ENCODE results near the gene ABHD6.

Gene ABHD6

GRCh38 chr3:58340594-58341244 is 103.1 kb downstream of the ABHD6 start:
- ChIA-PET POLR2A (no interaction called here), CTCF (interaction anchor here (0.6 to 1.1 kb wide), 3 partner anchors 8 to 34 kb away, joined by 3 to 4 read pairs (median 3); partner anchors contain the start of genes HTD2 and RPP14)
- TF ChIP-seq, protein P1, sequence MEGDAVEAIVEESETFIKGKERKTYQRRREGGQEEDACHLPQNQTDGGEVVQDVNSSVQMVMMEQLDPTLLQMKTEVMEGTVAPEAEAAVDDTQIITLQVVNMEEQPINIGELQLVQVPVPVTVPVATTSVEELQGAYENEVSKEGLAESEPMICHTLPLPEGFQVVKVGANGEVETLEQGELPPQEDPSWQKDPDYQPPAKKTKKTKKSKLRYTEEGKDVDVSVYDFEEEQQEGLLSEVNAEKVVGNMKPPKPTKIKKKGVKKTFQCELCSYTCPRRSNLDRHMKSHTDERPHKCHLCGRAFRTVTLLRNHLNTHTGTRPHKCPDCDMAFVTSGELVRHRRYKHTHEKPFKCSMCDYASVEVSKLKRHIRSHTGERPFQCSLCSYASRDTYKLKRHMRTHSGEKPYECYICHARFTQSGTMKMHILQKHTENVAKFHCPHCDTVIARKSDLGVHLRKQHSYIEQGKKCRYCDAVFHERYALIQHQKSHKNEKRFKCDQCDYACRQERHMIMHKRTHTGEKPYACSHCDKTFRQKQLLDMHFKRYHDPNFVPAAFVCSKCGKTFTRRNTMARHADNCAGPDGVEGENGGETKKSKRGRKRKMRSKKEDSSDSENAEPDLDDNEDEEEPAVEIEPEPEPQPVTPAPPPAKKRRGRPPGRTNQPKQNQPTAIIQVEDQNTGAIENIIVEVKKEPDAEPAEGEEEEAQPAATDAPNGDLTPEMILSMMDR (IDR thresholded peaks at IDR 0.05; ENCODE audit: insufficient read depth, low read length, missing control alignments): no peak
- no peak overlapping the region for H3K4me3 ChIP-seq (ENCODE audit: low read depth, low read length)
- DNase-seq (ENCODE audit: low read depth, low spot score): no peak

DNA sequence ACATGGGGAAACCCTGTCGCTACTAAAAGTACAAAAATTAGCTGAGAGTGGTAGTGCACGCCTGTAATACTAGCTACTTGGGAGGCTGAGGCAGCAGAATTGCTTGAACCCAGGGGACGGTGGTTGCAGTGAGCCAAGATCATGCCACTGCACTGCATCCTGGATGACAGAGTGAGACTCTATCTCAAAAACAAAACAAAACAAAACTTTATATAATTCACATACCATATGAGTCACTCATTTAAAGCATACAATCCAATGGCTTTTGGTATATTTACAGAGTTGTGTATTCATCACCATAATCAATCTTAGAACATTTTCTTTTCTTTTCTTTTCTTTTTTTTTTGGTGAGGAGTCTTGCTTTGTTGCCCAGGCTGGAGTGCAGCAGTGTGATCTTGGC is 103.8 kb downstream of the ABHD6 start:
- ChIA-PET CTCF (interaction anchor here (1.1 to 1.3 kb wide), 2 partner anchors 25 to 34 kb away, joined by 4 read pairs; partner anchors contain the start of genes HTD2 and RPP14), POLR2A (no interaction called here)
- DNase-seq (ENCODE audit: low read depth, low spot score): no peak
- H3K4me3 ChIP-seq (ENCODE audit: low read depth, low read length): no peak overlapping the region
- TF ChIP-seq, protein P1 (IDR thresholded peaks at IDR 0.05; ENCODE audit: insufficient read depth, low read length, missing control alignments): no peak

DNA sequence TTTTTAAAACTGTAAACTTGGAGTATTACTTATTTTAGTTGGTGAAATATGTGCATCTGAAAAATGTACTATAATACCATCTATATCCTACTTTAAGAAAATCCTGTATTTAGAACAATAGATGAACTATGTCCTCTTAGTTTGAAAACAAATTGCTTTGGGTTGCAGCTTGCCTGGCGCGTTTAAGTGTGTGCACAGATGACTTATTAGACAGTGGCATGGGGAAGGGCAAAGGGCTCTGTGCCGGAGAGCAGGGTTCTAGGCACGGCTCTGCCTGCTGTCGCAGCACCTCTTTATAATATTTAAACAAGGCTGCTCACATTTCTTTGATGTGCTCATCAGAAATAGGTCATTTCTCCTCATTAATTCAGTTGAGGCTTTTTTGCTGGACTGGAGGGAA is 105.1 kb downstream of the ABHD6 start:
- ChIA-PET CTCF (interaction anchor here (1.3 kb wide), 1 partner anchor 26 kb away, joined by 4 read pairs; no protein-coding TSS in a partner anchor), POLR2A (interaction anchor here (0.6 kb wide), 1 partner anchor 32 kb away, joined by 3 read pairs; no protein-coding TSS in a partner anchor)
- no peak overlapping the region for H3K4me3 ChIP-seq (ENCODE audit: low read depth, low read length)
- TF ChIP-seq, protein P1 (IDR thresholded peaks at IDR 0.05; ENCODE audit: insufficient read depth, low read length, missing control alignments): no peak
- DNase-seq (ENCODE audit: low read depth, low spot score): no peak

All from AG04449 (cell line).